Measurements from ENCODE around the gene NOP58.

DNA sequence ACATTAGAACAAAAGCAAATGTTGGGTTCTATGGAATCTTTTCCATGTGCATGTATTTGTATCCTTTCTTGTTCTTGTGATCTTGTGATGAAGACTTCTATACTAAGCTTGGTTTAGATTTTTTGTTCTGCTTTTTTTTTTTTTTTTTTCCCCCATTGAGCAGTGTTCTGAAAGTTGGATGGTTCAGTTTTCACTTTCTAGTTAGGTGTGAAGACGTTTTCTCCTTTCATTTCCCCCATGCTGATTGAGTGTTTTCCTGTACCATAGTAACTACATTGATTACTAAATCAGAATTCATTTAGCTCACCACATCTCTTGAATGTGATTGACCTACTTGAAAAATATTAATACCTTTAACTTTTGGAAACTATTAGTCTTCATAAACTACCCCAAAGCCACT, 34.1 kb downstream of the NOP58 start:
- TF ChIP-seq, protein P1, sequence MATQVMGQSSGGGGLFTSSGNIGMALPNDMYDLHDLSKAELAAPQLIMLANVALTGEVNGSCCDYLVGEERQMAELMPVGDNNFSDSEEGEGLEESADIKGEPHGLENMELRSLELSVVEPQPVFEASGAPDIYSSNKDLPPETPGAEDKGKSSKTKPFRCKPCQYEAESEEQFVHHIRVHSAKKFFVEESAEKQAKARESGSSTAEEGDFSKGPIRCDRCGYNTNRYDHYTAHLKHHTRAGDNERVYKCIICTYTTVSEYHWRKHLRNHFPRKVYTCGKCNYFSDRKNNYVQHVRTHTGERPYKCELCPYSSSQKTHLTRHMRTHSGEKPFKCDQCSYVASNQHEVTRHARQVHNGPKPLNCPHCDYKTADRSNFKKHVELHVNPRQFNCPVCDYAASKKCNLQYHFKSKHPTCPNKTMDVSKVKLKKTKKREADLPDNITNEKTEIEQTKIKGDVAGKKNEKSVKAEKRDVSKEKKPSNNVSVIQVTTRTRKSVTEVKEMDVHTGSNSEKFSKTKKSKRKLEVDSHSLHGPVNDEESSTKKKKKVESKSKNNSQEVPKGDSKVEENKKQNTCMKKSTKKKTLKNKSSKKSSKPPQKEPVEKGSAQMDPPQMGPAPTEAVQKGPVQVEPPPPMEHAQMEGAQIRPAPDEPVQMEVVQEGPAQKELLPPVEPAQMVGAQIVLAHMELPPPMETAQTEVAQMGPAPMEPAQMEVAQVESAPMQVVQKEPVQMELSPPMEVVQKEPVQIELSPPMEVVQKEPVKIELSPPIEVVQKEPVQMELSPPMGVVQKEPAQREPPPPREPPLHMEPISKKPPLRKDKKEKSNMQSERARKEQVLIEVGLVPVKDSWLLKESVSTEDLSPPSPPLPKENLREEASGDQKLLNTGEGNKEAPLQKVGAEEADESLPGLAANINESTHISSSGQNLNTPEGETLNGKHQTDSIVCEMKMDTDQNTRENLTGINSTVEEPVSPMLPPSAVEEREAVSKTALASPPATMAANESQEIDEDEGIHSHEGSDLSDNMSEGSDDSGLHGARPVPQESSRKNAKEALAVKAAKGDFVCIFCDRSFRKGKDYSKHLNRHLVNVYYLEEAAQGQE (IDR thresholded peaks at IDR 0.05; ENCODE audit: insufficient replicate concordance, low read depth) = no peak
- TF ChIP-seq, protein P2, sequence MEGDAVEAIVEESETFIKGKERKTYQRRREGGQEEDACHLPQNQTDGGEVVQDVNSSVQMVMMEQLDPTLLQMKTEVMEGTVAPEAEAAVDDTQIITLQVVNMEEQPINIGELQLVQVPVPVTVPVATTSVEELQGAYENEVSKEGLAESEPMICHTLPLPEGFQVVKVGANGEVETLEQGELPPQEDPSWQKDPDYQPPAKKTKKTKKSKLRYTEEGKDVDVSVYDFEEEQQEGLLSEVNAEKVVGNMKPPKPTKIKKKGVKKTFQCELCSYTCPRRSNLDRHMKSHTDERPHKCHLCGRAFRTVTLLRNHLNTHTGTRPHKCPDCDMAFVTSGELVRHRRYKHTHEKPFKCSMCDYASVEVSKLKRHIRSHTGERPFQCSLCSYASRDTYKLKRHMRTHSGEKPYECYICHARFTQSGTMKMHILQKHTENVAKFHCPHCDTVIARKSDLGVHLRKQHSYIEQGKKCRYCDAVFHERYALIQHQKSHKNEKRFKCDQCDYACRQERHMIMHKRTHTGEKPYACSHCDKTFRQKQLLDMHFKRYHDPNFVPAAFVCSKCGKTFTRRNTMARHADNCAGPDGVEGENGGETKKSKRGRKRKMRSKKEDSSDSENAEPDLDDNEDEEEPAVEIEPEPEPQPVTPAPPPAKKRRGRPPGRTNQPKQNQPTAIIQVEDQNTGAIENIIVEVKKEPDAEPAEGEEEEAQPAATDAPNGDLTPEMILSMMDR (IDR thresholded peaks at IDR 0.05; ENCODE audit: insufficient read depth, low read length) = no peak
- TF ChIP-seq POLR2AphosphoS5 (IDR thresholded peaks at IDR 0.05; ENCODE audit: low read depth) (no peak), GABPA (IDR thresholded peaks at IDR 0.05; ENCODE audit: low read depth) (no peak)

Data from HL-60 (cell line).